HEK293 (cell line): ENCODE results near the gene SKI.

Experiments
- CTCF ChIA-PET: fragments of 350-600 bp; formaldehyde crosslinking; extraction: SDS; loops from one replicate; lab custom pipeline; 2021; ENCODE audit warnings: antibody characterized with exemption; lab: Yijun Ruan, JAX
- POLR2A ChIA-PET: fragments of 300-600 bp; formaldehyde crosslinking; extraction: SDS; loops from one replicate; lab custom pipeline; 2020; ENCODE audit warnings: antibody characterized with exemption, inconsistent platforms; lab: Yijun Ruan, JAX
- H3K27ac ChIP-seq: fragments of 200-500 bp; sonication (Bioruptor generic); 2 replicates; pipeline ENCODE4 v1.5.1; 2014; ENCODE audit warnings: low read depth, low read length, control low read depth, inconsistent platforms; ENCODE audit errors: extremely low read depth
- H3K36me3 ChIP-seq, 2 experiments: fragments of 200-500 bp in 1 of 2; sonication (Bioruptor generic) in 1 of 2; 1 replicate in 1 of 2; 2 replicates in 1 of 2; pipeline ENCODE4 v1.5.1; 2014 to 2017; ENCODE audit warnings: inconsistent platforms in 2 of 2, low read length in 2 of 2; ENCODE audit not compliant: control insufficient read depth in 2 of 2, insufficient read depth in 1 of 2
- H3K4me1 ChIP-seq: fragments of 200-500 bp; sonication (Bioruptor generic); 2 replicates; pipeline ENCODE4 v1.5.1; 2014; ENCODE audit warnings: mild to moderate bottlenecking, low read length, inconsistent platforms; ENCODE audit not compliant: control insufficient read depth, insufficient read depth
- H3K4me3 ChIP-seq: 2 replicates; pipeline ENCODE4 v1.5.1; 2011; ENCODE audit warnings: low read depth, mild to moderate bottlenecking, control low read depth, low read length, moderate library complexity
- H3K9me3 ChIP-seq: fragments of 200-500 bp; sonication (Bioruptor generic); 2 replicates; pipeline ENCODE4 v1.5.1; 2014; ENCODE audit warnings: low read depth, low read length, inconsistent platforms; ENCODE audit not compliant: control insufficient read depth, insufficient read depth
- GLIS2 ChIP-seq: fragments of 450-650 bp; formaldehyde crosslinking; IDR thresholded peaks from 2 replicates; pipeline ENCODE4 v1.5.1; 2016; ENCODE audit warnings: missing biosample characterization, missing genetic modification characterization
- ZBTB10 ChIP-seq: fragments of 450-650 bp; formaldehyde crosslinking; IDR thresholded peaks from 2 replicates; pipeline ENCODE4 v1.5.1; 2016; ENCODE audit warnings: missing biosample characterization, missing genetic modification characterization
- ZEB2 ChIP-seq: fragments of 450-650 bp; formaldehyde crosslinking; IDR thresholded peaks from 2 replicates; pipeline ENCODE4 v1.5.1; 2016; ENCODE audit warnings: missing biosample characterization, missing genetic modification characterization
- ZFHX2 ChIP-seq: fragments of 450-650 bp; formaldehyde crosslinking; conservative IDR thresholded peaks from 2 replicates; pipeline ENCODE4 v1.5.1; 2016; ENCODE audit warnings: missing biosample characterization, missing genetic modification characterization
- ZNF114 ChIP-seq: fragments of 450-650 bp; formaldehyde crosslinking; IDR thresholded peaks from 2 replicates; pipeline ENCODE4 v1.5.0; 2017; ENCODE audit warnings: missing biosample characterization, missing genetic modification characterization
- ZNF2 ChIP-seq: fragments of 450-650 bp; formaldehyde crosslinking; IDR thresholded peaks from 2 replicates; pipeline ENCODE4 v1.5.1; 2016; ENCODE audit warnings: missing biosample characterization, missing genetic modification characterization
- ZNF37A ChIP-seq: fragments of 450-650 bp; IDR thresholded peaks from 2 replicates; pipeline ENCODE4 v1.5.1; 2018; ENCODE audit warnings: missing biosample characterization, missing genetic modification characterization
- ZNF488 ChIP-seq: fragments of 450-650 bp; formaldehyde crosslinking; IDR thresholded peaks from 2 replicates; pipeline ENCODE4 v1.5.1; 2016; ENCODE audit warnings: missing biosample characterization, missing genetic modification characterization
- ZNF626 ChIP-seq: fragments of 450-650 bp; sonication (Bioruptor Pico); formaldehyde crosslinking; IDR thresholded peaks from 2 replicates; pipeline ENCODE4 v1.5.1; 2018; ENCODE audit warnings: missing biosample characterization, missing genetic modification characterization, inconsistent platforms
- ZSCAN23 ChIP-seq: fragments of 450-650 bp; formaldehyde crosslinking; IDR thresholded peaks from 2 replicates; pipeline ENCODE4 v1.5.1; 2016; ENCODE audit warnings: missing biosample characterization, missing genetic modification characterization

Gene SKI

GRCh38 chr1:2224631-2225428, 3.3 kb upstream of the SKI start:
- no peak for TF ChIP-seq ZSCAN23
- no peak for TF ChIP-seq ZNF114
- no peak for TF ChIP-seq ZNF488 (tag by site-specific recombination)
- no peak for TF ChIP-seq ZBTB10 (tag by site-specific recombination)
- 0 out of 2 replicates have a peak, but pooled peaks have one; percentile 7 for TF ChIP-seq ZFHX2 (tag by site-specific recombination)
- no peak for TF ChIP-seq ZNF37A (tag by site-specific recombination)
- no peak for TF ChIP-seq ZNF626 (tag by site-specific recombination)
- no peak for TF ChIP-seq ZNF2 (tag by site-specific recombination)
- Histone ChIP-seq H3K9me3 (no peaks in the 10 kb centered on the region), H3K4me1 (no peaks in the 10 kb centered on the region), H3K36me3 (peaks cover 0 to 9% of the 10 kb centered on the region in 2 experiments; a peak in 1 of 3 replicates), H3K27ac (no peak overlapping the region), H3K4me3 (no peak overlapping the region)
- POLR2A ChIA-PET: interaction anchor here (0.6 to 1.6 kb wide), 3 partner anchors 17 to 154 kb away, joined by 3 to 5 read pairs (median 3); no protein-coding TSS in a partner anchor
- CTCF ChIA-PET: interaction anchor here (1.0 kb wide), 1 partner anchor 22 kb away, joined by 4 read pairs; no protein-coding TSS in a partner anchor

- POLR2A ChIA-PET: interaction anchor here (1.0 to 1.6 kb wide), 6 partner anchors 9 to 152 kb away, joined by 3 to 21 read pairs (median 5); no protein-coding TSS in a partner anchor
Measured at GRCh38 chr1:2226525-2227345, 1.4 kb upstream of the SKI start.

More at GRCh38 chr1:2226525-2227345, 1.4 kb upstream of the SKI start:
- Histone ChIP-seq H3K4me1 (no peaks in the 10 kb centered on the region), H3K4me3 (peak overlapping the region; percentile 78), H3K36me3 (peaks cover 0 to 23% of the 10 kb centered on the region in 2 experiments; a peak in 1 of 3 replicates), H3K27ac (peak overlapping the region; percentile 94; the same call in 1 of the 2 replicates), H3K9me3 (no peaks in the 10 kb centered on the region)
- 0 out of 2 replicates have a peak, but pooled peaks have one; percentile 20 for TF ChIP-seq GLIS2
- TF ChIP-seq ZBTB10 (tag by site-specific recombination): 0 out of 2 replicates have a peak, but pooled peaks have one; percentile 33
- TF ChIP-seq ZEB2 (tag by site-specific recombination): no peak
- CTCF ChIA-PET: interaction anchor here (1.3 to 2.0 kb wide), 2 partner anchors 32 to 155 kb away, joined by 6 to 8 read pairs; partner anchors contain the start of gene FAAP20
